Stimulated activated CD8-positive, alpha-beta memory T cell treated with anti-CD3 and anti-CD28 coated beads, Interleukin-15, amount 100 ng/mL, for 1 hour (primary cell): ENCODE results near the gene GAPDH.
"Not testable (repeated sequence)": the region's sequence is repeated elsewhere in the genome, so short reads cannot be mapped to it uniquely, and the experiment has no call there.

Experiments used
- DNase-seq: peaks from one replicate; pipeline ENCODE4 v3.0.0-alpha.2; 2020; ENCODE audit warnings: low read depth

Gene GAPDH

GRCh38 chr12:6546016-6546415 is 11.7 kb downstream of the GAPDH start:
- no peak for DNase-seq

GRCh38 chr12:6547566-6547965 is 13.2 kb downstream of the GAPDH start:
- no peak for DNase-seq

DNA sequence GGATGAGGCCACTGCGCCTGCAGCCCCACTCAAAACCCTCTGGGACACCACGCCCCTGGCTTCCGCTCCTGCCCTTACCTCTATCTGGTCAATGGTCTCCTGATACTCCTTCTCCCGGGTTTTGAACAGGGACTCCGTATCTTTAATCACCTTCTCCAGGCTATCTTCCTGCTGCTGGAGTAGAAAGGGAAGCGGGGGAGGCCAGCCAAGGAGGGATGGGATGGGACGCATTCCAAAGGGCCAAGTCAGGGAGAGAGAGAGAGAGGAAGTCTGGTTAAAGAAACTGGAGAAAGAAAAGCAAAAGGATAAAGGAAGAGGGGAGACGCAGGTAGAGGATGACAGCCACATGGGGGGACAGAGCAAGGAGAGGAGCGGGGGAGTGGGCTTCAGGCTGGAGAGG is 13.7 kb downstream of the GAPDH start:
- DNase-seq: no peak

DNA sequence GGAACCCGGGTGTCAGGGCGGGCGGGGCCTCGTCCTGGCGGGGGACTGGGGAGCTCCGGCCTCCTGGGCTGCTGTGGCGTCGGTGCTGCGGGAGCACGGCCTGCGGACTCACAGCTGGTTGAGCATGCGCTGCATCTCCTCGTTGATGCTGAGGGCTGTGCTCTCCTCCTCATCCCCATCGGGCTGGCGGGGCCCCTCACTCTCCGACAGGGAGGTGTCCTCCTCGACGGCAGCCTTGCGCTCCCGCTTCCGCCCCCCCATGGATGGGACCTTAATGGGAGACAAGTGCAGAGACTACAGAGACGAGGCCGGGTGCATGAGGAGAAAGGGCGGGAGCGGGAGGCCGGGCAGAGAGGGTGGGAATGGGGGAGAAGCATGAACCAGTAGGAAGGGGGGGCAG is 14.2 kb downstream of the GAPDH start:
- no peak for DNase-seq

- no peak for DNase-seq
Observed at GRCh38 chr12:6548966-6549683, 14.8 kb downstream of the GAPDH start.

DNA sequence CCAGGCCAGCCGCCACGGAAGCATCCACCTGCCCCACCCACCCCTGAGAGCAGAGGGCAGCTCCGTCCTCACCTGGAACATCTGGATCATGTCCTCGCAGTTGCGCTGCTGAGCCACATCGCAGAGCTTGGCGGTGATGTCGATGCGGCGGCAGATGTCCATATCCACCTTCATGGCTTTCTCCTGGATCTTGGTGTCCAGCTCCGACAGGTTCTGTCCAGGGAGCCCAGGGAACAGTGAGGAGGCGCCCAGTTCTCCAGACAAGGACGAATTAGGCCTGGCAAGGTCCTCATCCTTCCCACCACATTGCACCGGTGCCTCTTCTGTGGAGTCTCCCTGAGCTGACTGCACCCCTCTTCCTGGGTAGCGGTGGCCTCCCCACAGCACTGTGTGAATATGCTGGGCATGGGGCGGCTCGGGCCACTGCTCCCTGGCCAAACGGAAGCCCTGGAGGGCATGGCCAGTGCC is 15.4 kb downstream of the GAPDH start:
- no peak for DNase-seq

DNA sequence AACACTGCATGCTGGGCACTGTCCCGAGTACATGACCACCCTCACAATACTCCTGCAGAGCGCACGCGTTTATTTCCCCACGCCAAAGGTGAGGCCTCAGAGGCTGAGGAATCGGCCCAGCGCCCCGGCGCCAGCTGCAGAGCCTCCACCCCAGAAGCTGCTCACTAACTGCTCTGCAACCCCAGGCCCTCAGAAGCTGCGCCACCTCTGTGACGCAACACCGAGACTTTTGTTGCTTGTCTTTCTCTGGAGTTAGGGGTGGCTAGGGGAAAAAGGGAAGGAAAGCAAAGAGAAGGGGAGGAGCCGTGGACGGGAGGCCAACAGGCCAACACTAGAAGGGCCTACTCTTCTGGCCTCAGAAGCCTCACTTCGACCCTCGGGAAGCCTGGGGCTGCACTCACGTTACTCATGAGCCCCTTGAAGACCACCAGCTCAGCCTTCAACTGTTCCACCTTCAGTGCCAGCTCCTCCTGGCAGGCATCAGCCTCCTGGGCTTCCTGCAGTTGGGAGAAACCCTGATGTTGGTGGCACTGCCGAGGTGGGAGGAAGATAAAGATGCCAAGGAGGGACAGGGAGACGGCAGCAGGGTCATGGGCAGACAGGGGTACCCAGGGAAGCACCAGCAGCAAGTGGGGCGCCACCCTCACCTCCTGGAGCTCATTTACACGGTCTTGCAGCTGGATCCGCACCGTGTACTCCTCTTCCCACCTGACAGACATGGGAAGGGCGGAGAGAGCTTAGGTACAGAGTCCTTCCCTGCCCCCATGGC is 16.2 kb downstream of the GAPDH start:
- DNase-seq: no peak

- DNase-seq: no peak
Observed at GRCh38 chr12:6551063-6551461, 16.7 kb downstream of the GAPDH start.

DNA sequence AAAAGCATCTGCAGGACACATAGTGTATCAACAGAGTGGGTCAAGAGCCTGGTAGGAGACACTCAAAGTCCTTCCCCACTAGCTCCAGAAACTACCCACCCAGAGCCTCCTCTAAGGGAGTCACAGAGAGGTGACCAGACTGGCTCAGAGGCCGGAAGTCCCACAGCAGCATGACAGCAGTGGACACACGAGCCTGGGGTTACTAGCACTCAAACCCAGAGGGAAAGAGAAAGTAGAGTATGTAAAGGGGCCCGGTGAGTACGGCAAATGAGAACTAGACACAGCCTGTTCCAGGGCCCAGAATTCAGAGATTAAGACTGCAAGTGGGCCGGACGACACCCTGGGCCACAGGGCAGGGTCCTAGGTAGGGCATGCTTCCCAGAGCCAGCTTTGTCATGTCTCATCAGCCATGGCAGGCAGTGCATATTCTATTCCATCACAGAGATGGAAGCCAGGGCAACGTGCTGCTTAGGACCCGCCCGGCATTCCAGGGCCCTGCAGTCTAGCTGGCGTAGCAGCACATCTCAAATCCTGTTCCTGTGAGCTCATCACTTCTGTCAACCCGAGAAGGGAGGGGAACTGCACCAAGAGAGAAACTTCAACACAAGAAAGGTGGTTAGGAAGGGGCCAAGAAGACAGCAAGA is 17.3 kb downstream of the GAPDH start:
- DNase-seq: no peak

DNA sequence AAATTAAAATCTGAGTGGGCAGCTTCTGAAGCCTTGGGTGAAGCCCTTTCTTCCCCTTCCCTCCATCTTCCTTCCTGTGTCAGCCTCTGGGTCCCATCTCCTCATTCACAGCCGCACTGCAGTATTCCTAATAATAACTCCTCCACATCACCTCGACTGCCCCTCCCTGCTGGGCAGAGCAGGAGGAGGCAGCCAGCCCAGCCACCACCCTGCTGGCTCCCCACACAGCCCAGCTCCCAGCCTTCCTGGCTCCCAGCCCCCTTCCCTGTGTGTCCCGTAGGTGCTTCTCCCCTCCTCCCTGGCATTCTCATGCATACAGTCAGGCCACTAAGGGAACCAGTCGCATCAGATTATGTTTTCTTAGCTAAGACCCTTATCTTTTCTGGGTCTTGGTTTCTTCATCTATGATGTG is 17.8 kb downstream of the GAPDH start:
- DNase-seq: no peak

- no peak for DNase-seq
Observed at GRCh38 chr12:6553051-6553868, 18.9 kb downstream of the GAPDH start.

DNA sequence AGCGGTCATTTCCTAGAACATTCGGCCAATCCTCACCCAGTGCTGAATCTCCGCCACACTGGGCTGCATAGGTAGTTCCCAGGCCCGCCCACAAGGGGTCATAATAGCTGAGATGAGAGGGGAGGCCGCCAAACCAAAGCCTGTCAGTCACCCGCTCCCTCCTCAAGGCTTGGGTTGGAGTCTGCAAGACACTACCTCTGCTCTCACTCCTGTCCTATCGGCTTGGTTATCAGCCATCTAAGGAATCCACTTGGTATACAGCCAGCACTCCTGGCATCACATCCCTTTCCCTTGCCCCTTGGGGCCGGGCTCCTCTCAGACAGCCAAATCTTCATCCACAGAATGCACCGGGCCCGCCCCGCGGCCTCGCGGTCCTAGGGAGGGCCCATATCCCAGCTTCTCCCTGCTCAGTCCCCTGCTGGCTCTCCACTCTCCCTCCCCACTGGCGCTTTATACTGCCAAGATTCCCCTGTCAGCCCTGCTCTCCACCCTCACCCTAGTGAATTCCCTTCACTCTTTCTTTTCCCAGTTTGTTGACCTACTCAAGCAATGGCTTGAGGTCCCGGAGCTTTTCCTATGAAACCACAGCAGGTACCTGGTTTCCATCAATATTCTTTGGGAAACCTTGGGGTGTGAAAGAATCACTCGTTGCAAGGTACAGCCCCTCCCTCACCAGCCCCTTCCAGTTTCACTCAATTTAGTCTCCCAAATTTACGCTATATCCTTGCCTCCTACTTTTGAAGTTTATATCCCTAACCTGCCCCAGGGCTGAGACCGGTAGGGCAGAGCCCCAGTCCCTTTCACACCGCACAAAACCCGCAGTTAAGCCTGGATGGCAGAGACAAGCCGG is 20.1 kb downstream of the GAPDH start:
- no peak for DNase-seq

GRCh38 chr12:6555018-6555691 is 20.8 kb downstream of the GAPDH start:
- no peak for DNase-seq

DNA sequence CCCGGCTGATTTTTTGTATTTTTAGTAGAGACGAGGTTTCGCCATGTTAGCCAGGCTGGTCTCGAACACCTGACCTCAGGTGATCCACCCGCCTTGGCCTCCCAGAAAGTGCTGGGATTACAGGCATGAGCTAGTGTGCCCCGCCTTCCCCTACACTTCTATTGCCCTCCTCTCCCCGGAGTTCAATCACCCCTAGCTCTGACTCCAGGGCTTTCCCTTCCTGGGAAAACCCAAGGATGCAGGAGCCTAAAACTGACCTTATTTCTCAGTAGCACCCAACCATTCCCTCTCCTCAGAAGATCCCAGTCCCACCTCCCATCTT is 22.1 kb downstream of the GAPDH start:
- not testable (repeated sequence) for DNase-seq

DNA sequence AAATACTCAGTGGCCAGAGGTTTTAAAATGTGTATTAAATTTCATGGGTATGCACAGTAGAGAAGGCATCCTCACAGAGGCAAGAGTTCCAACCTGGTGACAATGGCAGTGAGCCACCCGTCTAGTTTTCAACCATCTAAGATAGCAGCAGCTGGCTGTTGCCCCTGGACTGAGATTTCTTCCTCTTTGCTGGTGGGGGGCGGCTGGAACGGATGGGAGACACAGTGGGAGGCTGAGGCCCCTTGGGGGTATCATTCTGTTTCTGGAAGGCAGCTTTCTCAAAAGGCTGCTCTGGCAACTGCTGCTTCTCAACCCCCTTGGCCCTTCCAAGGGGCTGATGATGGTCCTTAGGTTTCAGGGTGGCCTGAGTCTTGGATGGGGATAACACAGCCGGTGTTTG is 22.5 kb downstream of the GAPDH start:
- no peak for DNase-seq

GRCh38 chr12:6558014-6558760 is 23.9 kb downstream of the GAPDH start:
- not testable (repeated sequence) for DNase-seq

DNA sequence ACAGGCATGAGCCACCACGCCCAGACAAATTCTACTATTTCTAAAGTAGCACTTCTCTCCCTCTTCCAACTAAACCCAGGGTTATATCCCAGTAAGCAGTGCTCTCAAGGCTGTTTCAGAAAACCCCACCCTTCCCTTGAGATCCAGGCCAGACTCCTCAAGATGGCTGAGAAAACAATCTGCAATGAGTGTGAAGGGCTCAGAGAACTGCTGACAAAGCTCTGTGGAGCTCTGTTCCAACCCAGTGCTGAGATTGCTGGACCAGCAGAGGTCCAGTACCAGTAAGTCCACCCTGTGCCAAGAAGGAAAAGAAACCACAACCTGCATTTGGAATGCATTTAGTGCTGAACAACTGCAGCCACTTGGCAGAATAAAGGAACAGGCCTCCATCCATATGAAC is 25.2 kb downstream of the GAPDH start:
- DNase-seq: no peak

- no peak for DNase-seq
Observed at GRCh38 chr12:6560501-6561205, 26.3 kb downstream of the GAPDH start.

DNA sequence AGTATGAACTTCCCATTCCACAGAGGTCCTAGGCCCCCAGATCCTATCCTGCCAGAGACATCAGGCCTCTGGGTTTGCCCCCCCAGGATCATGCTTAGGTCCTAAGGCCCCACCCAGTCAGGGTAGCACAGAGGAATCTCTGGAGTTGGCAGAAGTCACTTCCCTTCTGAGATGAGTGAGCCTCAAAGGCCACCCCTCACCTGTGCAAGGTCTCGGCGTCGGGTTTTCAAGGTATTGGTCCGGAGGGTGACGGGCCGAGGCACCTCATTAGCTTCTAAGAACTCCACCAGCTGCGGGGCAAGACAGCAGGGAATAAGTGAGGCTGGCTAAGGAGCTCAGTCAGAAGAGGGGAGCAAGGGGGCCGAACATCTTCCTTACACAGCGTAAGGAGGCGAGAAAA is 28.6 kb downstream of the GAPDH start:
- no peak for DNase-seq
